ENCODE results near the gene FNDC3B.

The FNDC3B gene

DNA sequence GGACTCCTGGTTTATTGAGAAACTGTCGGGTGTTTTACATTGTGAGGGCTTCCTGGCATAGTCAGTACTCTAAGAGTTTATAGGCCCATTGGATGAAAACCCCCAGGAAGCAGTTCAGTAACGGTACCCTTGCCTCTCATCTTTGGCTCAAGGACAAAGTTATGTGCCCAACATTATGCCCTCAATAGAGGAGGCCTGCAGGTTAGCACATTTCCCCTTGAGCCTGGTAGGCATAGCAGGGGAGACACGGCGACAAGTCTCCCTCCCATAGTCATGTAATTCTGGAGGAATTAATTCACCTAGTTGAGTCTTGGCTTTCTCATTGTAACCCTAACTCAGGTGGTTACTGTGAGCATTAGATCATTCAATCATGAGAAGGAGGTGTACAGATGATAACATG is 348.4 kb downstream of the FNDC3B start:
- H3K27me3 ChIP-seq (ENCODE audit: insufficient read depth, low read length, poor library complexity, severe bottlenecking) = no peaks in the 10 kb centered on the region

GRCh38 chr3:172388412-172389078 is 349.2 kb downstream of the FNDC3B start:
- no peak overlapping the region for H3K4me2 ChIP-seq (ENCODE audit: low read depth, low read length, poor library complexity, severe bottlenecking)
- no peaks in the 10 kb centered on the region for H3K4me1 ChIP-seq (ENCODE audit: insufficient read depth, low read length, poor library complexity, severe bottlenecking)
- H3K27me3 ChIP-seq (ENCODE audit: insufficient read depth, low read length, poor library complexity, severe bottlenecking) = no peaks in the 10 kb centered on the region
- H3F3A ChIP-seq (ENCODE audit: low read depth) = no peaks in the 10 kb centered on the region
- H3K9me2 ChIP-seq (replicated peaks; ENCODE audit: low read depth, low read length) = no peaks in the 10 kb centered on the region
- TF ChIP-seq, protein P1, sequence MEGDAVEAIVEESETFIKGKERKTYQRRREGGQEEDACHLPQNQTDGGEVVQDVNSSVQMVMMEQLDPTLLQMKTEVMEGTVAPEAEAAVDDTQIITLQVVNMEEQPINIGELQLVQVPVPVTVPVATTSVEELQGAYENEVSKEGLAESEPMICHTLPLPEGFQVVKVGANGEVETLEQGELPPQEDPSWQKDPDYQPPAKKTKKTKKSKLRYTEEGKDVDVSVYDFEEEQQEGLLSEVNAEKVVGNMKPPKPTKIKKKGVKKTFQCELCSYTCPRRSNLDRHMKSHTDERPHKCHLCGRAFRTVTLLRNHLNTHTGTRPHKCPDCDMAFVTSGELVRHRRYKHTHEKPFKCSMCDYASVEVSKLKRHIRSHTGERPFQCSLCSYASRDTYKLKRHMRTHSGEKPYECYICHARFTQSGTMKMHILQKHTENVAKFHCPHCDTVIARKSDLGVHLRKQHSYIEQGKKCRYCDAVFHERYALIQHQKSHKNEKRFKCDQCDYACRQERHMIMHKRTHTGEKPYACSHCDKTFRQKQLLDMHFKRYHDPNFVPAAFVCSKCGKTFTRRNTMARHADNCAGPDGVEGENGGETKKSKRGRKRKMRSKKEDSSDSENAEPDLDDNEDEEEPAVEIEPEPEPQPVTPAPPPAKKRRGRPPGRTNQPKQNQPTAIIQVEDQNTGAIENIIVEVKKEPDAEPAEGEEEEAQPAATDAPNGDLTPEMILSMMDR (conservative IDR thresholded peaks at IDR 0.05; ENCODE audit: low read length) = no peak
- TF ChIP-seq EZH2phosphoT487 (IDR thresholded peaks at IDR 0.05; ENCODE audit: borderline replicate concordance) = no peak
- no peaks in the 10 kb centered on the region for H3K36me3 ChIP-seq (ENCODE audit: insufficient read depth, low read length)
- H4K20me1 ChIP-seq (ENCODE audit: insufficient read depth, low read length, poor library complexity, severe bottlenecking) = no peaks in the 10 kb centered on the region
- H2AFZ ChIP-seq (ENCODE audit: low read length) = no peak overlapping the region
- H3K9me3 ChIP-seq (ENCODE audit: insufficient read depth, low read depth, low read length) = no peaks in the 10 kb centered on the region
- H3K79me2 ChIP-seq (ENCODE audit: insufficient read depth, low read length) = no peaks in the 10 kb centered on the region
- no peak overlapping the region for H3K9ac ChIP-seq (ENCODE audit: low read depth, low read length, poor library complexity, severe bottlenecking)
- no peak overlapping the region for H3K4me3 ChIP-seq (ENCODE audit: low read length, poor library complexity, severe bottlenecking)

More for the DNA sequence above, 348.4 kb downstream of the FNDC3B start:
- Histone ChIP-seq H3K79me2 (ENCODE audit: insufficient read depth, low read length) (no peaks in the 10 kb centered on the region), H3K4me3 (ENCODE audit: low read length, poor library complexity, severe bottlenecking) (no peak overlapping the region), H3K9me3 (ENCODE audit: insufficient read depth, low read depth, low read length) (no peaks in the 10 kb centered on the region), H4K20me1 (ENCODE audit: insufficient read depth, low read length, poor library complexity, severe bottlenecking) (no peaks in the 10 kb centered on the region), H3F3A (ENCODE audit: low read depth) (no peaks in the 10 kb centered on the region), H3K4me1 (ENCODE audit: insufficient read depth, low read length, poor library complexity, severe bottlenecking) (no peaks in the 10 kb centered on the region), H3K9ac (ENCODE audit: low read depth, low read length, poor library complexity, severe bottlenecking) (no peak overlapping the region), H3K4me2 (ENCODE audit: low read depth, low read length, poor library complexity, severe bottlenecking) (no peak overlapping the region), H3K9me2 (replicated peaks; ENCODE audit: low read depth, low read length) (no peaks in the 10 kb centered on the region), H3K36me3 (ENCODE audit: insufficient read depth, low read length) (no peaks in the 10 kb centered on the region), H2AFZ (ENCODE audit: low read length) (no peak overlapping the region)
- TF ChIP-seq, protein P1 (conservative IDR thresholded peaks at IDR 0.05; ENCODE audit: low read length) = no peak
- no peak for TF ChIP-seq EZH2phosphoT487 (IDR thresholded peaks at IDR 0.05; ENCODE audit: borderline replicate concordance)

DNA sequence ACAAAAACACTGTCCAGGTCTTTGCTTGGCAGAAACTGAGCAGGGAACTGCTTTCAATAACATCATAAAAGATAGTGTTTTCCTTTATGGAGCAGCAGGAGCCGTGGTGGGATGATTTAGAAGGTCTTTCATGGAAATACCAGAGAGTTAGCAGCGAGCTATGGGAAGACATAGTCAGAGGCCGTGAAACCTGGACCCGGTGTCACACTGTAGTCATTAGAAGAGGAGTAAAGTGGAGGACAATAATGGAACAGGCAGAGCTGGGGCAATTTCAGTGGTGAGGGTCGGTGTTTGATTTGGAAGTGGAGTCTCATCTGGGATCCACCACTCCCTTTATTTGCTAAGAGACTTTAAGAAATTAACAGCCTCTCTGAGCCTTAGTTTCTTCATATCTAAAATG is 351.4 kb downstream of the FNDC3B start:
- H3K4me1 ChIP-seq (ENCODE audit: insufficient read depth, low read length, poor library complexity, severe bottlenecking) = no peaks in the 10 kb centered on the region
- no peak overlapping the region for H3K4me2 ChIP-seq (ENCODE audit: low read depth, low read length, poor library complexity, severe bottlenecking)
- no peaks in the 10 kb centered on the region for H3K9me2 ChIP-seq (replicated peaks; ENCODE audit: low read depth, low read length)
- H3F3A ChIP-seq (ENCODE audit: low read depth) = no peaks in the 10 kb centered on the region
- TF ChIP-seq, protein P1 (conservative IDR thresholded peaks at IDR 0.05; ENCODE audit: low read length) = no peak
- no peak for TF ChIP-seq EZH2phosphoT487 (IDR thresholded peaks at IDR 0.05; ENCODE audit: borderline replicate concordance)
- no peak overlapping the region for H3K9ac ChIP-seq (ENCODE audit: low read depth, low read length, poor library complexity, severe bottlenecking)
- H2AFZ ChIP-seq (ENCODE audit: low read length) = no peak overlapping the region
- H4K20me1 ChIP-seq (ENCODE audit: insufficient read depth, low read length, poor library complexity, severe bottlenecking) = no peaks in the 10 kb centered on the region
- no peaks in the 10 kb centered on the region for H3K27me3 ChIP-seq (ENCODE audit: insufficient read depth, low read length, poor library complexity, severe bottlenecking)
- no peaks in the 10 kb centered on the region for H3K79me2 ChIP-seq (ENCODE audit: insufficient read depth, low read length)
- no peaks in the 10 kb centered on the region for H3K36me3 ChIP-seq (ENCODE audit: insufficient read depth, low read length)
- no peaks in the 10 kb centered on the region for H3K9me3 ChIP-seq (ENCODE audit: insufficient read depth, low read depth, low read length)
- no peak overlapping the region for H3K4me3 ChIP-seq (ENCODE audit: low read length, poor library complexity, severe bottlenecking)

Data from Loucy (cell line).